DND-41 (cell line): ENCODE measurements around the gene STRC.

Experiments
- EZH2 ChIP-seq: IDR thresholded peaks from 3 replicates; pipeline ENCODE4 v1.6.1; 2012; ENCODE audit warnings: borderline replicate concordance, low read depth, mild to moderate bottlenecking, moderate library complexity, low read length, inconsistent platforms; ENCODE audit not compliant: severe bottlenecking
- TF ChIP-seq, protein P1 (sequence below): IDR thresholded peaks from 2 replicates; pipeline ENCODE4 v1.5.1; 2012; ENCODE audit warnings: borderline replicate concordance, low read length, moderate library complexity, mild to moderate bottlenecking; ENCODE audit not compliant: poor library complexity, severe bottlenecking; ENCODE audit errors: extremely low read depth

DNA sequence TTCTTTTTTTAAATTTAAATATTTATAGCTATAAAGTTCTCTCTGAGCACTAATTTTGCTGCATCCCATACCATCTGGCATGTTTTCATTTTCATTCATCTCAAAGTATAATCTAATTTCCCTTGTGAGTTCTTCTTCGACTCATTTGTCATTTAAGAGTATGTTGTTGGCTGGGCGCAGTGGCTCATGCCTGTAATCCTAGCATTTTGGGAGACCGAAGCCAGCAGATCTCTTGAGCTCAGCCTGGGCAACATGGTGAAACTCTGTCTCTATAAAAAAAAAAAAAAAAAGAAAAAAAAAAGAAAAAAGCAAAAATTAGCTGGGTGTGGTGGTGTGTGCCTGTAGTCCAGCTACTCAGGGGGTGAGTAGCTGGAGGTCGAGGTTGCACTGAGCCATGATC is 66.3 kb downstream of the STRC start:
- no peak for TF ChIP-seq EZH2
- TF ChIP-seq, protein P1, sequence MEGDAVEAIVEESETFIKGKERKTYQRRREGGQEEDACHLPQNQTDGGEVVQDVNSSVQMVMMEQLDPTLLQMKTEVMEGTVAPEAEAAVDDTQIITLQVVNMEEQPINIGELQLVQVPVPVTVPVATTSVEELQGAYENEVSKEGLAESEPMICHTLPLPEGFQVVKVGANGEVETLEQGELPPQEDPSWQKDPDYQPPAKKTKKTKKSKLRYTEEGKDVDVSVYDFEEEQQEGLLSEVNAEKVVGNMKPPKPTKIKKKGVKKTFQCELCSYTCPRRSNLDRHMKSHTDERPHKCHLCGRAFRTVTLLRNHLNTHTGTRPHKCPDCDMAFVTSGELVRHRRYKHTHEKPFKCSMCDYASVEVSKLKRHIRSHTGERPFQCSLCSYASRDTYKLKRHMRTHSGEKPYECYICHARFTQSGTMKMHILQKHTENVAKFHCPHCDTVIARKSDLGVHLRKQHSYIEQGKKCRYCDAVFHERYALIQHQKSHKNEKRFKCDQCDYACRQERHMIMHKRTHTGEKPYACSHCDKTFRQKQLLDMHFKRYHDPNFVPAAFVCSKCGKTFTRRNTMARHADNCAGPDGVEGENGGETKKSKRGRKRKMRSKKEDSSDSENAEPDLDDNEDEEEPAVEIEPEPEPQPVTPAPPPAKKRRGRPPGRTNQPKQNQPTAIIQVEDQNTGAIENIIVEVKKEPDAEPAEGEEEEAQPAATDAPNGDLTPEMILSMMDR = no peak
